Bronchial epithelial cell (primary cell): ENCODE data around the gene FZD10. TPM values are rescaled to one million over a fixed set of nuclear protein-coding genes. Genes with fewer than 3 reads are reported as not detected.

ENCODE experiments used
- DNase-seq: peaks from one replicate; pipeline ENCODE4 v3.0.0-alpha.2; 2010; ENCODE audit warnings: low read depth
- FAIRE-seq: peaks from 2 replicates; lab custom pipeline; 2011; peaks lifted over from hg19 to GRCh38; lab: Jason Lieb, UNC
- H3K27me3 ChIP-seq: 2 replicates; pipeline ENCODE4 v1.5.1; 2011; ENCODE audit warnings: low read length; ENCODE audit not compliant: control insufficient read depth, insufficient read depth
- H3K36me3 ChIP-seq: 2 replicates; pipeline ENCODE4 v1.5.1; 2011; ENCODE audit warnings: low read length; ENCODE audit not compliant: control insufficient read depth, insufficient read depth
- H3K4me3 ChIP-seq: 2 replicates; pipeline ENCODE4 v1.5.1; 2011; ENCODE audit warnings: mild to moderate bottlenecking, low read depth, low read length, control low read depth
- total RNA-seq: library from RNA; depleted of rRNA; stranded (reverse); fragments of >200 nt; gene quantifications from 2 replicates; pipeline ENCODE4 v1.2.1, GENCODE V29; 2014
- TF ChIP-seq, protein P1 (sequence below): IDR thresholded peaks from 2 replicates; pipeline ENCODE4 v1.5.1; 2011; ENCODE audit warnings: mild to moderate bottlenecking, moderate library complexity, low read length, control low read depth, inconsistent platforms; ENCODE audit not compliant: insufficient read depth, severe bottlenecking

FZD10 gene
- total RNA-seq, 1 donor from 2014 or later, result 0.26 TPM

DNA sequence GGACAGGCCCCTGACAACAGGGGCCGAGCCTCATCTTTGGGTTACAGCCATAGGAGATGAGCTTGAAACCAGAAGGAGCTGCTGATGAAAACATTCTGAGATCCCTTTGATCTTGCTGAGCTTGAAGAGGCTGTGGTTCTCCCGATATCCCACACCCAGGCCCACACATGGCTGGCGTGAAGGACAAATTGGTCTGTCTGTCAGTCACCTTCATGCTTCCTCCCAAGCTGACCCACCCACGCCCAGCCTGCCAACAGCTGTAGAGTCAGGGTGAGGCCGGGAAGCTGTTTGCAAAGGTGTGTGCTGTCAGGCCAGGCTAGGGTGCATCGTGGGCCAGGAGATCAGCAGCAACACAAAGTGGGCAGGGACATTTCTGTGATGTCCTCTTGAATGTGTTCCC lies 43.2 kb downstream of the FZD10 start:
- DNase-seq, result no peak
- FAIRE-seq, result no peak

DNA sequence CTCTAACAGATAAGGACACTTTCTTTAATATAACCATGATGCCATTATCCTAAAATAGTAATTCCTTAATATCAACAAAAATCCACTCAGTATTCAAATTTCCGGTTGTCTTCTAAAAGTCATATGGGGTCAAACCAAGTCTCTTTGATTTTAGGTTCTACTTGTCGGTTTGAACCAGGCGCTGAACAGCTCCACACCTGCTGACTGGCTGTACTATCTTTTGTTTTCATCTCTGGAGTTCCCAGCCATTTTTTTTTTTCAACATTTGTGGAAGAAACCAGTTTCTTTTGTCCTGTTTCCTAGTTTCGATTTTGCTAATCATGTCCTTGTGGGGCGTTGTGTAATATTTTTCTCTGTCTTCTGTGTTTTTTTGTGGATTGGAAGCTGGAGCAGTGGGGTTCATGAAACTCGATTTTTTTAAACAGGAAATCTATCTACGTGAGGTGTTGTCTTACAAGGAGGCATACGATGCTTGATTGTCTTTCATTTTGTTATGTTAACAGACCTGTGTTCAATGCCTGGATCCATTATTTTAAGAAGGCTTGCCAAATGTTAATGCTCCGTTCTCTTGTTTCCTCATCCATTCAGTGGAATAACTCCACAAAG lies 50.2 kb downstream of the FZD10 start:
- DNase-seq, result no peak
- TF ChIP-seq, protein P1, sequence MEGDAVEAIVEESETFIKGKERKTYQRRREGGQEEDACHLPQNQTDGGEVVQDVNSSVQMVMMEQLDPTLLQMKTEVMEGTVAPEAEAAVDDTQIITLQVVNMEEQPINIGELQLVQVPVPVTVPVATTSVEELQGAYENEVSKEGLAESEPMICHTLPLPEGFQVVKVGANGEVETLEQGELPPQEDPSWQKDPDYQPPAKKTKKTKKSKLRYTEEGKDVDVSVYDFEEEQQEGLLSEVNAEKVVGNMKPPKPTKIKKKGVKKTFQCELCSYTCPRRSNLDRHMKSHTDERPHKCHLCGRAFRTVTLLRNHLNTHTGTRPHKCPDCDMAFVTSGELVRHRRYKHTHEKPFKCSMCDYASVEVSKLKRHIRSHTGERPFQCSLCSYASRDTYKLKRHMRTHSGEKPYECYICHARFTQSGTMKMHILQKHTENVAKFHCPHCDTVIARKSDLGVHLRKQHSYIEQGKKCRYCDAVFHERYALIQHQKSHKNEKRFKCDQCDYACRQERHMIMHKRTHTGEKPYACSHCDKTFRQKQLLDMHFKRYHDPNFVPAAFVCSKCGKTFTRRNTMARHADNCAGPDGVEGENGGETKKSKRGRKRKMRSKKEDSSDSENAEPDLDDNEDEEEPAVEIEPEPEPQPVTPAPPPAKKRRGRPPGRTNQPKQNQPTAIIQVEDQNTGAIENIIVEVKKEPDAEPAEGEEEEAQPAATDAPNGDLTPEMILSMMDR, result no peak
- H3K27me3 ChIP-seq, result no peaks in the 10 kb centered on the region
- FAIRE-seq, result no peak
- H3K36me3 ChIP-seq, result no peaks in the 10 kb centered on the region
- H3K4me3 ChIP-seq, result no peak overlapping the region

More for the DNA sequence above, 43.2 kb downstream of the FZD10 start:
- TF ChIP-seq, protein P1, result no peak
- Histone ChIP-seq H3K36me3 (no peaks in the 10 kb centered on the region), H3K4me3 (no peak overlapping the region), H3K27me3 (no peaks in the 10 kb centered on the region)

DNA sequence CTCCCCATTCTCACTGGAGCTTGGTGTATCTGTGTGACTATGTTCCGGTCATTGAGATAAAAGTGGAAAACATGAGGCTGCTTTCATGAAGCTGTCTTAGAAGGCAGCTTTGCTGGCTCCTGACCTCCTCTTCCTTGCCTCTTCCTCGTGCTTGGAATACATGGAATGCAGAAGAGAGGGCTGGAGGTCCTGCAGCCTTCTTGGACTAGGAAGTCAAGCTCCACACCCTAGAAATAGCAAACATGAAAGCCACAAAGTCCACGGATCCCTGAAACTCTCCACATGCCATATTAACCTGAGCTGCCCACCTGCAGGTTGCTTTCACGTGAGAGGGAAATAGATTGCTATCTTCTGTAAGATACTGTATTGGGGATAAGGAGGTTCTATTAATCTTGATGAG lies 51.0 kb downstream of the FZD10 start:
- H3K27me3 ChIP-seq, result no peaks in the 10 kb centered on the region
- DNase-seq, result no peak
- FAIRE-seq, result no peak
- H3K36me3 ChIP-seq, result no peaks in the 10 kb centered on the region
- H3K4me3 ChIP-seq, result no peak overlapping the region
- TF ChIP-seq, protein P1, result no peak

DNA sequence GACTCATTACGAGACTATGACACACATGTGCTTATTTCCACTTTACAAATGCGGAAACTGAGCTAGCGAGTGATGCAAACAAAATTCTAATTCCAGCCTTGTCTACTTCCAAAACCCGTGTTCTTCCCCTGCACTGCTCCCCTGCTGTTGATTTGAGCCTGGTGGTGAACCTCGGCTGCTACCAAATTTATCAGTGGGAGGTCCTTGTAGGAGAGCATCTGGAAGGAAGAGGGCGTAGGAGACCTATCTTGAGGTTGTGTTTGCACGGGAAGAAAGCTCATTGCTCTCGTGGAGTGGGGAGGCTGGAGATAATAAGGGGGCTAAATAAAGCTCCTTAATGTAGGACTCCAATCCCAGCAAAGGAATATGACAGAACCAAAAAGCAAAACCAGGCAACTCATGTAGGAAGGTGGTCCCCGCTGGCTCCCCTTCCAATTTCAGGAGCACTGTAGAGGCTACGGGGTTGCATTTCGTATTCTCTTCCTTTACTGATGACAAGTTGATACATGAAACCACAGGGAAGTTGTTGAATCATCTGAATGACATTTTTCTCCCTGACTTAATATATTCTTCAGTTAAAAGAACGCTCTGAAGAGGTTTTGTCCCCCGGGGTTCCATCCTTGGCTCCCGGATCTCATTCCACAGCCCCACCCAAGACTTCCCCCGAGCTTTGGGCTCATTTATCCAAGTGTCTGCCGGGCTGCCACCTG lies 52.6 kb downstream of the FZD10 start:
- H3K36me3 ChIP-seq, result no peaks in the 10 kb centered on the region
- no peak overlapping the region for H3K4me3 ChIP-seq
- FAIRE-seq (no peak), DNase-seq (peak; percentile 61)
- H3K27me3 ChIP-seq, result no peaks in the 10 kb centered on the region
- TF ChIP-seq, protein P1, result no peak

Other genes with a start within 250 kb of the FZD10 start
- not detected in 2 replicates for gene PIWIL1, start 175.4 kb downstream of the FZD10 start, total RNA-seq